ENCODE results near the gene PWWP2B.

DNA sequence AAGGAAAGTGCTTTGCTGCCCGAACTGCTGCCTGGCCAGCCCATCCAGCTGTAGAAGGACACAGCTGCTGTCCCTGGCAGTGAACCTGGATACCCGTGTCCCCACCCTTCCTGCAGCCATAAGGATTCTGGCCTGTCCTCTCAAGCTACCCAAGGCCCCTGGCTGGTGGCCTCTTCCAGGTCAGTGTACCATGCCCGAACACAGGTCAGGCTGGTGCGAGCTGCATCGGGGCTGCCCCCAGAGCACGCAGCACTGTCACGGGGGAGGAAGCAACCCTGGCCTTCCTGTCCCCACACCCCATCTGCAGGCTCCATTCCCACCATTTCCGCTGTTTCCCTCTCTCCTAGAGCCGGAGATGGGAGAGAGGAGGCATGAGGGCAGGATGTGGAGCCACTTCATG is 30.5 kb upstream of the PWWP2B start:
- TF ChIP-seq, protein P1, sequence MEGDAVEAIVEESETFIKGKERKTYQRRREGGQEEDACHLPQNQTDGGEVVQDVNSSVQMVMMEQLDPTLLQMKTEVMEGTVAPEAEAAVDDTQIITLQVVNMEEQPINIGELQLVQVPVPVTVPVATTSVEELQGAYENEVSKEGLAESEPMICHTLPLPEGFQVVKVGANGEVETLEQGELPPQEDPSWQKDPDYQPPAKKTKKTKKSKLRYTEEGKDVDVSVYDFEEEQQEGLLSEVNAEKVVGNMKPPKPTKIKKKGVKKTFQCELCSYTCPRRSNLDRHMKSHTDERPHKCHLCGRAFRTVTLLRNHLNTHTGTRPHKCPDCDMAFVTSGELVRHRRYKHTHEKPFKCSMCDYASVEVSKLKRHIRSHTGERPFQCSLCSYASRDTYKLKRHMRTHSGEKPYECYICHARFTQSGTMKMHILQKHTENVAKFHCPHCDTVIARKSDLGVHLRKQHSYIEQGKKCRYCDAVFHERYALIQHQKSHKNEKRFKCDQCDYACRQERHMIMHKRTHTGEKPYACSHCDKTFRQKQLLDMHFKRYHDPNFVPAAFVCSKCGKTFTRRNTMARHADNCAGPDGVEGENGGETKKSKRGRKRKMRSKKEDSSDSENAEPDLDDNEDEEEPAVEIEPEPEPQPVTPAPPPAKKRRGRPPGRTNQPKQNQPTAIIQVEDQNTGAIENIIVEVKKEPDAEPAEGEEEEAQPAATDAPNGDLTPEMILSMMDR (conservative IDR thresholded peaks at IDR 0.05; ENCODE audit: low read length) = no peak
- TF ChIP-seq EZH2phosphoT487 (IDR thresholded peaks at IDR 0.05; ENCODE audit: borderline replicate concordance) = no peak

Data from Loucy (cell line).